Osteoblast (primary cell): ENCODE data around the gene CALD1. TPM values are rescaled to one million over a fixed set of nuclear protein-coding genes. Genes with fewer than 3 reads are reported as not detected.
A peak's percentile ranks its signal among the peaks of the same experiment; 100 is the strongest.

Source experiments
- DNase-seq: peaks from one replicate; pipeline ENCODE4 v3.0.0; 2011; ENCODE audit warnings: low spot score, mixed read lengths; ENCODE audit not compliant: insufficient read length; ENCODE audit errors: missing footprints
- H2AFZ ChIP-seq: 2 replicates; pipeline ENCODE4 v1.6.0; 2011; ENCODE audit warnings: mild to moderate bottlenecking, low read length
- H3K27ac ChIP-seq: 2 replicates; pipeline ENCODE4 v1.5.1; 2011; ENCODE audit warnings: mild to moderate bottlenecking, low read depth, low read length, moderate library complexity
- H3K27me3 ChIP-seq: 2 replicates; pipeline ENCODE4 v1.6.0; 2012; ENCODE audit warnings: mild to moderate bottlenecking, control low read depth, inconsistent platforms, low read length, moderate library complexity; ENCODE audit not compliant: insufficient read depth
- H3K36me3 ChIP-seq: 2 replicates; pipeline ENCODE4 v1.5.1; 2011; ENCODE audit warnings: mild to moderate bottlenecking, low read length, control low read depth, moderate library complexity; ENCODE audit not compliant: insufficient read depth
- H3K4me1 ChIP-seq: 2 replicates; pipeline ENCODE4 v1.5.1; 2011; ENCODE audit warnings: mild to moderate bottlenecking, low read length, control low read depth, moderate library complexity; ENCODE audit not compliant: insufficient read depth
- H3K4me2 ChIP-seq: 2 replicates; pipeline ENCODE4 v1.6.0; 2011; ENCODE audit warnings: mild to moderate bottlenecking, low read length; ENCODE audit not compliant: insufficient read depth
- H3K4me3 ChIP-seq: fragments of 200-600 bp; sonication (generic); 3 replicates; pipeline ENCODE4 v1.5.1; 2012; ENCODE audit warnings: mild to moderate bottlenecking, low read length, inconsistent platforms; ENCODE audit not compliant: insufficient read depth
- H3K79me2 ChIP-seq: 2 replicates; pipeline ENCODE4 v1.6.0; 2012; ENCODE audit warnings: mild to moderate bottlenecking, low read length, control low read depth, inconsistent platforms; ENCODE audit not compliant: insufficient read depth
- H3K9me3 ChIP-seq: 2 replicates; pipeline ENCODE4 v1.5.1; 2011; ENCODE audit warnings: low read depth, low read length, control low read depth
- H4K20me1 ChIP-seq: 2 replicates; pipeline ENCODE4 v1.6.0; 2012; ENCODE audit warnings: mild to moderate bottlenecking, low read length, control low read depth; ENCODE audit not compliant: insufficient read depth
- CTCF ChIP-seq: IDR thresholded peaks from 2 replicates; pipeline ENCODE4 v1.5.1; 2011; ENCODE audit warnings: mild to moderate bottlenecking, low read depth, low read length, moderate library complexity; ENCODE audit errors: extremely low read depth
- total RNA-seq: library from RNA; depleted of rRNA; stranded (reverse); fragments of >200 nt; gene quantifications from 2 replicates; pipeline ENCODE4 v1.2.3, GENCODE V29; 2012

Gene CALD1
- total RNA-seq, 1 donor, result 1,123 TPM

- Histone ChIP-seq H3K4me3 (no peak overlapping the region), H3K79me2 (peaks cover 34% of the 10 kb centered on the region), H2AFZ (no peak overlapping the region), H3K36me3 (peaks cover 96% of the 10 kb centered on the region), H3K4me2 (no peak overlapping the region), H3K9me3 (no peaks in the 10 kb centered on the region), H4K20me1 (peaks cover 12% of the 10 kb centered on the region), H3K27ac (peak overlapping the region; percentile 20), H3K4me1 (peaks cover 58% of the 10 kb centered on the region), H3K27me3 (no peaks in the 10 kb centered on the region)
- no peak for TF ChIP-seq CTCF
- DNase-seq, result no peak
Observed at GRCh38 chr7:134939136-134939535, 159.7 kb downstream of the CALD1 start.

- Histone ChIP-seq H3K27me3 (no peaks in the 10 kb centered on the region), H3K4me2 (no peak overlapping the region), H2AFZ (no peak overlapping the region), H3K79me2 (peaks cover 26% of the 10 kb centered on the region), H3K27ac (peak overlapping the region; percentile 70), H3K4me3 (no peak overlapping the region), H4K20me1 (peaks cover 9% of the 10 kb centered on the region), H3K9me3 (no peaks in the 10 kb centered on the region), H3K4me1 (peaks cover 46% of the 10 kb centered on the region), H3K36me3 (peaks cover 94% of the 10 kb centered on the region)
- TF ChIP-seq CTCF, result no peak
- no peak for DNase-seq
Observed at GRCh38 chr7:134940729-134941128, 161.3 kb downstream of the CALD1 start.

- no peak for TF ChIP-seq CTCF
- DNase-seq, result no peak
- H2AFZ ChIP-seq, result no peak overlapping the region
- no peak overlapping the region for H3K4me2 ChIP-seq
- no peaks in the 10 kb centered on the region for H3K9me3 ChIP-seq
- peaks cover 22% of the 10 kb centered on the region for H3K79me2 ChIP-seq
- peaks cover 94% of the 10 kb centered on the region for H3K36me3 ChIP-seq
- no peak overlapping the region for H3K4me3 ChIP-seq
- peaks cover 13% of the 10 kb centered on the region for H4K20me1 ChIP-seq
- H3K27ac ChIP-seq, result peak overlapping the region; percentile 70
- H3K27me3 ChIP-seq, result no peaks in the 10 kb centered on the region
- peaks cover 46% of the 10 kb centered on the region for H3K4me1 ChIP-seq
Observed at GRCh38 chr7:134941185-134941900, 161.9 kb downstream of the CALD1 start.

GRCh38 chr7:134941952-134942351, 162.5 kb downstream of the CALD1 start:
- Histone ChIP-seq H3K4me1 (peaks cover 40% of the 10 kb centered on the region), H3K9me3 (no peaks in the 10 kb centered on the region), H3K36me3 (peaks cover 93% of the 10 kb centered on the region), H3K27me3 (no peaks in the 10 kb centered on the region), H4K20me1 (peaks cover 14% of the 10 kb centered on the region), H3K27ac (peak overlapping the region; percentile 70), H3K4me2 (no peak overlapping the region), H2AFZ (no peak overlapping the region), H3K79me2 (peaks cover 21% of the 10 kb centered on the region), H3K4me3 (no peak overlapping the region)
- TF ChIP-seq CTCF, result no peak
- no peak for DNase-seq
